HCT116 (cell line): ENCODE results near the gene LHB. TPM values are rescaled to one million over a fixed set of nuclear protein-coding genes. Genes with fewer than 3 reads are reported as not detected.

Source experiments
- ATAC-seq: fragments of 200-7000 bp; cut with Tn5 transposase; 2 replicates; pipeline ENCODE4 v1.9.1; 2020; ENCODE audit warnings: mild to moderate bottlenecking, moderate library complexity
- BruUV-seq: library from RNA; stranded (reverse); fragments of 400-500 nt; replicated peaks from 2 replicates; lab custom pipeline; 2021; lab: Mats Ljungman, UMichigan
- CTCF ChIA-PET: fragments of 300-600 bp; sonication (Branson Sonifier 250); formaldehyde crosslinking; loops from one replicate; lab custom pipeline; 2021; ENCODE audit warnings: antibody characterized with exemption; lab: Charles Lee
- POLR2A ChIA-PET: fragments of 300-600, 350-600 bp; sonication (Branson Sonifier 250); formaldehyde crosslinking; loops from one replicate; lab custom pipeline; 2021; ENCODE audit warnings: antibody characterized with exemption; lab: Charles Lee
- RAD21 ChIA-PET, 2 experiments: fragments of 300-600 bp; sonication (Branson Sonifier 250); formaldehyde crosslinking; loops; one replicate each; lab custom pipeline; 2023; ENCODE audit warnings: low total read pairs in 2 of 2; ENCODE audit not compliant: uncharacterized antibody in 2 of 2, unreplicated experiment in 2 of 2, low non-redundant PET in 1 of 2; lab: Charles Lee
- DNase-seq: peaks from one replicate; pipeline ENCODE4 v3.0.0-alpha.2; 2010; ENCODE audit warnings: low read depth, low spot score
- H2AFZ ChIP-seq: fragments of 200-600 bp; shearing (Covaris generic), sonication (generic); 2 replicates; pipeline ENCODE4 v1.6.1; 2017; ENCODE audit warnings: low read depth, mixed run types, mixed read lengths, antibody characterized with exemption, low read length; ENCODE audit not compliant: poor library complexity, severe bottlenecking
- H3K27ac ChIP-seq: 2 replicates; pipeline ENCODE4 v1.5.1; 2012; ENCODE audit warnings: low read depth, low read length
- H3K27me3 ChIP-seq: fragments of 200-600 bp; sonication (generic); 2 replicates; pipeline ENCODE4 v1.6.1; 2016; ENCODE audit warnings: mixed run types, low read length, mixed read lengths; ENCODE audit not compliant: insufficient read depth
- H3K36me3 ChIP-seq, 2 experiments: fragments of 200-500 bp in 1 of 2; fragments of 200-600 bp in 1 of 2; sonication (Bioruptor generic) in 1 of 2; sonication (generic) in 1 of 2; 2 replicates each; pipeline versions ENCODE4 v1.5.1 to v1.6.1; 2014 to 2016; ENCODE audit warnings: low read length in 2 of 2, inconsistent platforms in 1 of 2, mixed read lengths in 1 of 2, mixed run types in 1 of 2; ENCODE audit not compliant: insufficient read depth in 2 of 2, control insufficient read depth in 1 of 2
- H3K4me1 ChIP-seq, 2 experiments: fragments of 200-600 bp in 1 of 2; sonication (generic) in 1 of 2; 2 replicates each; pipeline versions ENCODE4 v1.5.1 to v1.6.1; 2012 to 2017; ENCODE audit warnings: low read length in 2 of 2, inconsistent platforms in 1 of 2, mild to moderate bottlenecking in 1 of 2, mixed read lengths in 1 of 2, mixed run types in 1 of 2, moderate library complexity in 1 of 2; ENCODE audit not compliant: insufficient read depth in 2 of 2, control insufficient read depth in 1 of 2
- H3K4me2 ChIP-seq: fragments of 200-600 bp; sonication (generic); 2 replicates; pipeline ENCODE4 v1.6.1; 2017; ENCODE audit warnings: mixed run types, low read length, mixed read lengths
- H3K4me3 ChIP-seq, 2 experiments: fragments of 200-600 bp in 1 of 2; sonication (generic) in 1 of 2; replicated peaks in 1 of 2; 2 replicates each; pipeline ENCODE4 v1.5.1; 2011 to 2016; ENCODE audit warnings: low read length in 2 of 2, control low read depth in 1 of 2, low read depth in 1 of 2, mild to moderate bottlenecking in 1 of 2, mixed read lengths in 1 of 2, mixed run types in 1 of 2
- H3K79me2 ChIP-seq: fragments of 200-600 bp; sonication (generic); 2 replicates; pipeline ENCODE4 v1.6.1; 2017; ENCODE audit warnings: mild to moderate bottlenecking, mixed run types, low read length, moderate library complexity, mixed read lengths; ENCODE audit not compliant: insufficient read depth
- H3K9ac ChIP-seq: fragments of 200-600 bp; sonication (generic); 2 replicates; pipeline ENCODE4 v1.6.1; 2016; ENCODE audit warnings: low read length, mixed read lengths
- H3K9me2 ChIP-seq: fragments of 200-600 bp; sonication (generic), shearing (Covaris generic); 2 replicates; pipeline ENCODE4 v1.6.1; 2017; ENCODE audit warnings: mixed run types, mild to moderate bottlenecking, moderate library complexity; ENCODE audit not compliant: insufficient read depth
- H3K9me3 ChIP-seq, 2 experiments: fragments of 200-500 bp in 1 of 2; fragments of 200-600 bp in 1 of 2; sonication (Bioruptor generic) in 1 of 2; sonication (generic) in 1 of 2; 2 replicates each; pipeline ENCODE4 v1.6.1; 2014 to 2017; ENCODE audit warnings: low read length in 2 of 2, mixed read lengths in 2 of 2, inconsistent platforms in 1 of 2, low read depth in 1 of 2, mild to moderate bottlenecking in 1 of 2, mixed run types in 1 of 2, moderate library complexity in 1 of 2; ENCODE audit not compliant: control insufficient read depth in 1 of 2, insufficient read depth in 1 of 2
- H4K20me1 ChIP-seq: fragments of 200-600 bp; sonication (generic), shearing (Covaris generic); 2 replicates; pipeline ENCODE4 v1.6.1; 2017; ENCODE audit warnings: mixed run types, mild to moderate bottlenecking, moderate library complexity; ENCODE audit not compliant: insufficient read depth
- CBX3 ChIP-seq: IDR thresholded peaks from 2 replicates; pipeline ENCODE4 v1.6.1; 2012; ENCODE audit warnings: low read depth
- CEBPB ChIP-seq: IDR thresholded peaks from 2 replicates; pipeline ENCODE4 v1.6.1; 2012; ENCODE audit warnings: low read depth
- EGR1 ChIP-seq: IDR thresholded peaks from 2 replicates; pipeline ENCODE4 v1.6.1; 2012; ENCODE audit warnings: low read depth
- ELF1 ChIP-seq: IDR thresholded peaks from 2 replicates; pipeline ENCODE4 v1.6.1; 2012; ENCODE audit warnings: low read depth, borderline replicate concordance
- EZH2phosphoT487 ChIP-seq: fragments of 200-600 bp; IDR thresholded peaks from 2 replicates; pipeline ENCODE4 v1.6.1; 2018; ENCODE audit warnings: antibody characterized with exemption, borderline replicate concordance
- FOSL1 ChIP-seq: IDR thresholded peaks from 2 replicates; pipeline ENCODE4 v1.6.1; 2012; ENCODE audit warnings: low read depth
- JUND ChIP-seq: IDR thresholded peaks from 2 replicates; pipeline ENCODE4 v1.6.1; 2012
- POLR2A ChIP-seq: IDR thresholded peaks from 2 replicates; pipeline ENCODE4 v1.7.0; 2011; ENCODE audit warnings: borderline replicate concordance; ENCODE audit not compliant: insufficient read depth, insufficient read length; ENCODE audit errors: extremely low read depth
- SIN3A ChIP-seq: IDR thresholded peaks from 2 replicates; pipeline ENCODE4 v1.6.1; 2012; ENCODE audit warnings: low read depth
- SRF ChIP-seq: IDR thresholded peaks from 2 replicates; pipeline ENCODE4 v1.6.1; 2012; ENCODE audit warnings: low read depth
- TCF7L2 ChIP-seq: IDR thresholded peaks from 2 replicates; pipeline ENCODE4 v1.7.0; 2011; ENCODE audit warnings: borderline replicate concordance, inconsistent platforms; ENCODE audit not compliant: insufficient read depth, insufficient read length; ENCODE audit errors: extremely low read depth
- YY1 ChIP-seq: IDR thresholded peaks from 2 replicates; pipeline ENCODE4 v1.6.1; 2011; ENCODE audit warnings: low read length, low read depth, moderate library complexity, mild to moderate bottlenecking; ENCODE audit not compliant: insufficient replicate concordance; ENCODE audit errors: extremely low read depth
- ZFX ChIP-seq: fragments of 450-650 bp; IDR thresholded peaks from 2 replicates; pipeline ENCODE4 v1.6.1; 2017
- intact Hi-C: fragments of 100-400 bp; cut with micrococcal nuclease; formaldehyde crosslinking; loops from 2 replicates; pipeline ENCODE4 v1.10.0; 2022
- total RNA-seq: library from RNA; stranded (reverse); gene quantifications from one replicate; pipeline ENCODE4 v1.2.1, GENCODE V29; 2021; ENCODE audit not compliant: unreplicated experiment
- TF ChIP-seq, protein P1 (sequence below), 3 experiments: fragments of 200-600 bp in 1 of 3; sonication (generic) in 1 of 3; IDR thresholded peaks in 2 of 3; conservative IDR thresholded peaks in 1 of 3; 2 replicates each; pipeline ENCODE4 v1.5.1; 2012 to 2017; ENCODE audit warnings: low read depth in 2 of 3, low read length in 2 of 3, antibody characterized with exemption in 1 of 3, borderline replicate concordance in 1 of 3, control low read depth in 1 of 3, mild to moderate bottlenecking in 1 of 3, mixed read lengths in 1 of 3, mixed run types in 1 of 3, moderate library complexity in 1 of 3; ENCODE audit not compliant: insufficient read depth in 1 of 3
- TF ChIP-seq, protein P2 (sequence below): IDR thresholded peaks from 2 replicates; pipeline ENCODE4 v1.6.1; 2011; ENCODE audit warnings: mild to moderate bottlenecking, low read length, moderate library complexity; ENCODE audit not compliant: insufficient replicate concordance; ENCODE audit errors: extremely low read depth
- TF ChIP-seq, protein P3 (sequence below): IDR thresholded peaks from 2 replicates; pipeline ENCODE4 v1.6.1; 2012; ENCODE audit warnings: low read depth

The LHB gene
- total RNA-seq, 1 experiment from 2014 or later: 3.7 TPM

DNA sequence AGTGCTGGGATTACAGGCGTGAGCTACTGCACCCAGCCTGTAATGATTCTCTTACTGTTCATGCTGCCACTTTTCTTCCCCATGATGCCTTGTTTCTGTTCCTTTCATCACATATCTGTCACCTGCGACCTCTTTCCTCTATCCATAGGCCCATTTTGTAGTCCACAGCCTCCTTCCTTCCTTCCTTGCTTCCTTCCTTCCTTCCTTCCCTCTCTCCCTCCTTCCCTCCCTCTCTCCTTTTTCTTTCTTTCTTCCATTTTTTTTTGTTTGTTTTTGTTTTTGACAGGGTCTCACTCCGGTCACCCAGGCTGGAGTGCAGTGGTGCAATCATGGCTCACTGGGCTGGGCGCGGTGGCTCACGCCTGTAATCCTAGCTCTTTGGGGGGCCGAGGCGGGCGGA is 28.0 kb downstream of the LHB start:
- H4K20me1 ChIP-seq: no peaks in the 10 kb centered on the region
- H3K27me3 ChIP-seq: no peaks in the 10 kb centered on the region
- H3K79me2 ChIP-seq: peaks cover 27% of the 10 kb centered on the region
- intact Hi-C loops: no loop called here
- H3K27ac ChIP-seq: no peak overlapping the region
- no TSS peak for BruUV-seq
- no peak overlapping the region for H3K4me3 ChIP-seq
- H3K36me3 ChIP-seq: peaks cover 14 to 15% of the 10 kb centered on the region in 2 experiments; a peak in 2 of 4 replicates
- H3K9me3 ChIP-seq: no peaks in the 10 kb centered on the region
- ChIA-PET POLR2A (no interaction called here), RAD21 (no interaction called here), CTCF (no interaction called here)
- H3K9ac ChIP-seq: no peak overlapping the region
- no peaks in the 10 kb centered on the region for H3K9me2 ChIP-seq
- no peak for DNase-seq
- peaks cover 6 to 11% of the 10 kb centered on the region in 2 experiments; a peak in 3 of 4 replicates for H3K4me1 ChIP-seq
- no peak overlapping the region for H3K4me2 ChIP-seq
- TF ChIP-seq CBX3 (no peak), ZFX (no peak), POLR2A (no peak), CEBPB (no peak), FOSL1 (no peak), ELF1 (no peak), EZH2phosphoT487 (no peak), YY1 (no peak), SRF (no peak), TCF7L2 (no peak), EGR1 (no peak), JUND (no peak), SIN3A (no peak)
- TF ChIP-seq, protein P1, sequence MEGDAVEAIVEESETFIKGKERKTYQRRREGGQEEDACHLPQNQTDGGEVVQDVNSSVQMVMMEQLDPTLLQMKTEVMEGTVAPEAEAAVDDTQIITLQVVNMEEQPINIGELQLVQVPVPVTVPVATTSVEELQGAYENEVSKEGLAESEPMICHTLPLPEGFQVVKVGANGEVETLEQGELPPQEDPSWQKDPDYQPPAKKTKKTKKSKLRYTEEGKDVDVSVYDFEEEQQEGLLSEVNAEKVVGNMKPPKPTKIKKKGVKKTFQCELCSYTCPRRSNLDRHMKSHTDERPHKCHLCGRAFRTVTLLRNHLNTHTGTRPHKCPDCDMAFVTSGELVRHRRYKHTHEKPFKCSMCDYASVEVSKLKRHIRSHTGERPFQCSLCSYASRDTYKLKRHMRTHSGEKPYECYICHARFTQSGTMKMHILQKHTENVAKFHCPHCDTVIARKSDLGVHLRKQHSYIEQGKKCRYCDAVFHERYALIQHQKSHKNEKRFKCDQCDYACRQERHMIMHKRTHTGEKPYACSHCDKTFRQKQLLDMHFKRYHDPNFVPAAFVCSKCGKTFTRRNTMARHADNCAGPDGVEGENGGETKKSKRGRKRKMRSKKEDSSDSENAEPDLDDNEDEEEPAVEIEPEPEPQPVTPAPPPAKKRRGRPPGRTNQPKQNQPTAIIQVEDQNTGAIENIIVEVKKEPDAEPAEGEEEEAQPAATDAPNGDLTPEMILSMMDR (IDR thresholded peaks at IDR 0.05 in 2 of 3, conservative IDR thresholded peaks at IDR 0.05 in 1 of 3; ENCODE audit: borderline replicate concordance in 1 of 3, insufficient read depth in 1 of 3, low read depth in 2 of 3, low read length in 2 of 3): no peak
- TF ChIP-seq, protein P2, sequence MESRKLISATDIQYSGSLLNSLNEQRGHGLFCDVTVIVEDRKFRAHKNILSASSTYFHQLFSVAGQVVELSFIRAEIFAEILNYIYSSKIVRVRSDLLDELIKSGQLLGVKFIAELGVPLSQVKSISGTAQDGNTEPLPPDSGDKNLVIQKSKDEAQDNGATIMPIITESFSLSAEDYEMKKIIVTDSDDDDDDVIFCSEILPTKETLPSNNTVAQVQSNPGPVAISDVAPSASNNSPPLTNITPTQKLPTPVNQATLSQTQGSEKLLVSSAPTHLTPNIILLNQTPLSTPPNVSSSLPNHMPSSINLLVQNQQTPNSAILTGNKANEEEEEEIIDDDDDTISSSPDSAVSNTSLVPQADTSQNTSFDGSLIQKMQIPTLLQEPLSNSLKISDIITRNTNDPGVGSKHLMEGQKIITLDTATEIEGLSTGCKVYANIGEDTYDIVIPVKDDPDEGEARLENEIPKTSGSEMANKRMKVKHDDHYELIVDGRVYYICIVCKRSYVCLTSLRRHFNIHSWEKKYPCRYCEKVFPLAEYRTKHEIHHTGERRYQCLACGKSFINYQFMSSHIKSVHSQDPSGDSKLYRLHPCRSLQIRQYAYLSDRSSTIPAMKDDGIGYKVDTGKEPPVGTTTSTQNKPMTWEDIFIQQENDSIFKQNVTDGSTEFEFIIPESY: no peak
- TF ChIP-seq, protein P3, sequence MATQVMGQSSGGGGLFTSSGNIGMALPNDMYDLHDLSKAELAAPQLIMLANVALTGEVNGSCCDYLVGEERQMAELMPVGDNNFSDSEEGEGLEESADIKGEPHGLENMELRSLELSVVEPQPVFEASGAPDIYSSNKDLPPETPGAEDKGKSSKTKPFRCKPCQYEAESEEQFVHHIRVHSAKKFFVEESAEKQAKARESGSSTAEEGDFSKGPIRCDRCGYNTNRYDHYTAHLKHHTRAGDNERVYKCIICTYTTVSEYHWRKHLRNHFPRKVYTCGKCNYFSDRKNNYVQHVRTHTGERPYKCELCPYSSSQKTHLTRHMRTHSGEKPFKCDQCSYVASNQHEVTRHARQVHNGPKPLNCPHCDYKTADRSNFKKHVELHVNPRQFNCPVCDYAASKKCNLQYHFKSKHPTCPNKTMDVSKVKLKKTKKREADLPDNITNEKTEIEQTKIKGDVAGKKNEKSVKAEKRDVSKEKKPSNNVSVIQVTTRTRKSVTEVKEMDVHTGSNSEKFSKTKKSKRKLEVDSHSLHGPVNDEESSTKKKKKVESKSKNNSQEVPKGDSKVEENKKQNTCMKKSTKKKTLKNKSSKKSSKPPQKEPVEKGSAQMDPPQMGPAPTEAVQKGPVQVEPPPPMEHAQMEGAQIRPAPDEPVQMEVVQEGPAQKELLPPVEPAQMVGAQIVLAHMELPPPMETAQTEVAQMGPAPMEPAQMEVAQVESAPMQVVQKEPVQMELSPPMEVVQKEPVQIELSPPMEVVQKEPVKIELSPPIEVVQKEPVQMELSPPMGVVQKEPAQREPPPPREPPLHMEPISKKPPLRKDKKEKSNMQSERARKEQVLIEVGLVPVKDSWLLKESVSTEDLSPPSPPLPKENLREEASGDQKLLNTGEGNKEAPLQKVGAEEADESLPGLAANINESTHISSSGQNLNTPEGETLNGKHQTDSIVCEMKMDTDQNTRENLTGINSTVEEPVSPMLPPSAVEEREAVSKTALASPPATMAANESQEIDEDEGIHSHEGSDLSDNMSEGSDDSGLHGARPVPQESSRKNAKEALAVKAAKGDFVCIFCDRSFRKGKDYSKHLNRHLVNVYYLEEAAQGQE: no peak
- no peak for ATAC-seq
- no peak overlapping the region for H2AFZ ChIP-seq
